Hypothalamus (tissue), 51 donors: ENCODE results near the gene SLC44A4.
"Not testable (repeated sequence)": the region's sequence is repeated elsewhere in the genome, so short reads cannot be mapped to it uniquely, and the experiment has no call there.

Source experiments
- DNase-seq, 51 donors: peaks; one replicate each; lab custom pipeline; 2025; lab: John Stamatoyannopoulos, UW

Gene SLC44A4

DNA sequence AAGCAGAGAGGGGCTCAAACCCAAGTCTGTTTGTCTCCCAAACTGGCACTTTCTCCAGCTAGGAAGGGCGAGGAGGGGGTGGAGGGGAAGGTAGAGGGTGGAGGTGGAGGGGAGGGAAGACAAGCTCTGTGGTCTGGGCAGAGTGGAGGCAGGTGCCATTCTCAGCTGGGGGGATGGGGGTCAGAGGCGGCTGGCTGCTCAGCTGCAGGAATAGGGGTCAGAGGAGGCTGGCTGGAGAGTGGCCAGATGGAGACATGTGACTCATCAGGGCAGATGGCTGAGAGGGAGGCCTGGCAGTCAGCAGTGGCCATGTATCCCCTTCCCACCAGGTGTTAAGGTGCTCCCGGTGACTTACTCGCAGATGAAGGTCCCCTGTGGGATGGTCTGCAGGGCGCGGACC lies 3.5 kb upstream of the SLC44A4 start:
- DNase-seq, result peak in 1 of 51 donors; percentile 19

DNA sequence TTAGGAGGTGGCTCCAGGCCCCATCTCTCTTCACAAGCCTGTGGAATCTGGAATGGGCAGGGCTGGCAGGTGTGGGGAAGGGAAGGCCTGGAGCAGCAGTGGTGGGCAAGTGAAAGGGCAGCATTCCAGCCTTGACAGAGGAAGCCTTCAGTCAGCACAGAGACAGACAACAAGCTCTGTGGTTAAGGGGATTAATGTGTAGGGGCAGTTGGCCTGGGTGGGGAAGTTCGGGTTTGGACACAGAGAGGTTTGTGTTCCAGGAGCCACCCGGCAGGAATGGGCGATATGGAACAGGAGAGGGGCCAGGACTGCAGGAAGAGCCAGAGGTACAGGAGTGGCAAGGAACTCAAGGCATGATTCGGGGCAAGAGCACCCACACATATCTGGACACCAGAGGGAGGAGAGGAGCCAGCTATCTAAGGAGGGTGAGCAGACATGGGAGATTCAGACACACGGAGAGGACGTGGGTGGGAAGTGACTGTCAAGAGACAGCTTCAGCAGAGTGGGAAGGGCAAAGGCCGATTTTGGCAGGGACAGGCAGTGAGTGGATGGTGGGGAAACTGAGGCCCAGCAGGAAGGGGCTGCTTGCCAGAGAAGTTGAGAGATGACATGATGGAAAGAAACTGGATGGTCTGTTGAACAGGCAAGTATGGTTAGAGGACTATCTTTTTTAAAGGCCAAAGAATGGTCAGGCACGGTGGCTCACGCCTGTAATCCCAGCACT lies 2.5 kb upstream of the SLC44A4 start:
- DNase-seq, result peak in 1 of 51 donors; percentile 7

DNA sequence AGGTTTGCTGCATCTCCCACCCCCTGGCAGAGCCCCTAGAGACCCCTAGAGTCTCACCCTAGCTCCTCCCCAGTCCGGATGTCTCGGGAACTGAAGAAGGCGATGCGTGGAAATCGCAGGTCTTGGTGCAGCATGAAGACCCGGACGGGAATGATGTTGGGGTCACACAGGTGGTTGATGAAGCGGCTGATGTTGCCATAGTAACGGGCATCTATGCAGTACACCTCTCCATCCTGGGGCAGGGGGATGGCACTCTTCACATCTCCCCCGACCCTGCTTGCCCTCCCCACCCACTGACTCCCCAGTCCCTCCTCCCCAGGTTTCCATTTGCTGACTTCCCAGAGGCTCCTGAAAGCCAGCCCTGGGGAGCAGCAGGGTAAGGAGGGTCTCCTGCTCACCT lies 1.8 kb upstream of the SLC44A4 start:
- DNase-seq, result no peak

DNA sequence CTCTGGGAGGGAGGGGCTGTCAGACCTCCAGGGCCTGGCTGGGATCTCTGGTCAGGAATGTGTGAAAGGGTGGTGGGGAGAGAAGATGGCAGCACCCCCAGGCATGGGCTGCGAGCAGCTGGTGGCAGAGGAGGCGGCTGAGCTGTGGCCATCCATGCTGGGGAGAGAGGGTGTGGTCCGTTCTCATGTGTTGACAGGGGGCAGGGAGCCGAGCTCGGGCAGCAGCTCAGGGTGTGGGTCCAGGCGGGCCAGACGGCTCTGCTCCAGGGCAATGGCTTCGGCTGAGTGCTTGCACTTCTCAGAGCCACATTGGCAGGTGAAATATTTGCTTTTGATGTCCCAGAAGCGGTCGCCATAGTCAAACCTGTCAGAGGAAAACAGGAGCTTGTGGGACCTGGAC lies 1.1 kb upstream of the SLC44A4 start:
- DNase-seq, result no peak

DNA sequence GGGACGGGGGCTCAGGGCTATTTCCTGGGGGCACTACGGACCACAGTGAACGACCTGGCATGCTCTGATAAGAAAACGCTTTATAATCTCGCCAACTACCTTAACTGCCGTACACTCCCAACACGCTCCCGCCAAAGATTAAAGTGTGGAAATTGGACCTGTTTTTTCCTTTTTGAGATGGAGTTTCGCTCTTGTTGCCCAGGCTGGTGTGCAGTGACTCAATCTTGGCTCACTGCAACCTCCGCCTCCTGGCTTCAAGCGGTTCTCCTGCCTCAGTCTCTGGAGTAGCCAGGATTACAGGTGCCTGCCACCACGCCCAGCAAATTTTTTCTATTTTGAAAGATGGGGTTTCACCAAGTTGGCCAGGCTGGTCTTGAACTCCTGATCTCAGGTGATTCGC lies 346 bp upstream of the SLC44A4 start:
- DNase-seq, result no peak

DNA sequence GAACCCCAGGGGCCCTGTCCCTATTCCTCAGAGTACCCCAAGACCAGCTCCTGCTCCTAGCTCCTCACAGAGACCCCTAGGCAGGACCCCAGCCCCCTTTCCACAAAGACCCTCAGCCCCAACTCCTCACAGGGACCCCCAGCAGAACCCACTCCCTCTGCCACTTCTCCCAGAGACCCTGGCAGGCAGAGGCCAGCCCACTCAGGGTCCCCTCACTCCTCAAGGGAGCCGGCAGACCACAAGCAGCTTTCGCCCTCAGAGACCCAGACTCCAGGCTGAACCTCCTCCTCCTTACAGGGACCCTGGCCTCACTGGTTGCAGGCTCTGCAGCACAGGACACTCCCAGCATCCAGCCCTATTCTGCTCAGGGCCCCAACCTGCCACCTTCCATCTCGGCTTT lies 575 bp downstream of the SLC44A4 start:
- no peak for DNase-seq

DNA sequence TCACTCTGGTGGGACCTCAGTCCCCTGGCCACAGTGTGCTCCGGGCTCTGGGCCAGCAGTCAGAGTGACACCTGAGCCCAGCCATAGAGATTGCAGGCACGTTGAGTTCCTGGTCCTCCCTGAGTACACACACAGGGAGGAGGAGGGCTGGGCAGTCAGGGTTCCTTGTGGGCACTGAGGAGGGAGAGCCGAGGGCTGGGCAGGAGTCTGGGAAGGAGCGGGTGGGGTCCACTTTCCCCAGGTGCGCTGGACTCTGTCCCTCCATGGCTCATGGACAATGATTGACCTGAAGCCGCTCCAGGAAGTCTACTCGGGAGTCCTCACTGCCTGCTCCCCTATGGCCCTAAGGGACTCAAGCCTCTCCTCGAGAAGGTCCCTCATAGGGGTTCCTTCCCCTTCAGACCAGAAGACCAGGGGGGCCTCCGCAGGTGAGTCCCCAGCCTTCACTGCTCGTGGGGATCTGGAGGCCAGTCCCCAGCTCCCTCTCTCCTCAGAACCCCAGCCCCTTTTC lies 1.1 kb downstream of the SLC44A4 start:
- no peak for DNase-seq

DNA sequence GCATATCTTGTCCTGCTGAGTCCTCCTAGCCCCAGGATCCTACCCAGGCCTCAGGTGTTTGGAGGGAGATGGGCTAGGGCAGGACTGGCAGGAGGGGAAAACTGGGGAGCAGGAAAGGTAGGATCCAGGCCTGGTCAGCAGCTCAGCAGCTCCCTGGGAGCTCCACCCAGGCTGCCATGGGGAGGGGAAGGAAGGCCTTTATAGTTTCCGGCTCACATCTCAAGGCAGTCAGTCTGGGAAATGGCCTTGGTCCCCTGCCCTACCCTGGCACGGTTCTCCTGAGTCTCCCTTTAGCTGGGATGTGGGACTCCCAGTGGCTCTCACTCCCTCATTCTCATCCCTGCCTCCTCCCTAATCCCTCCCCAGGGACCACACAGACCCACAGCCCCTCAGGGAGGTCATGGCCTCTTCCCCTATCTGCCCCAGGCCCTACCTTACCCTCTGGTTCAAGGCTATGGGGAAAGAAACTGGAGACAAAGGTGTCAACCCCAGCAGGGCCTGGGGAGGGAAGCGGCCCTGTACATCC lies 1.6 kb downstream of the SLC44A4 start:
- DNase-seq, result no peak

DNA sequence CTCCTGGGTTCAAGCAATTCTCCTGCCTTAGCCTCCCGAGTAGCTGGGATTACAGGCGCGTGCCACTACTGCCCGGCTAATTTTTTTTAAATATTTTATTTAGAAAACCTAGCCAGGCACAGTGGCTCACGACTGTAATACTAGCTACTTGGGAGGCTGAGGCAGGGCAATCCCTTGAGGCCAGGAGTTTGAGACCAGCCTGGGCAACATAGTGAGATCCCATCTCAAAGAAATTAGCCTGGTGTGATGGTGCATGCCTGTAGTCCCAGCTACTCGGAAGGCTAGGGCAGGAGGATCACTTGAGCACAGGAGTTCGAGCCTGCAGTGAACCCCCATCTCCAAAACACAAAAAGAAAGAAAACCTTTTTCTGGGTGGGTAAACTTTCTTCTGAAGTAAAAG lies 2.4 kb downstream of the SLC44A4 start:
- no peak for DNase-seq

DNA sequence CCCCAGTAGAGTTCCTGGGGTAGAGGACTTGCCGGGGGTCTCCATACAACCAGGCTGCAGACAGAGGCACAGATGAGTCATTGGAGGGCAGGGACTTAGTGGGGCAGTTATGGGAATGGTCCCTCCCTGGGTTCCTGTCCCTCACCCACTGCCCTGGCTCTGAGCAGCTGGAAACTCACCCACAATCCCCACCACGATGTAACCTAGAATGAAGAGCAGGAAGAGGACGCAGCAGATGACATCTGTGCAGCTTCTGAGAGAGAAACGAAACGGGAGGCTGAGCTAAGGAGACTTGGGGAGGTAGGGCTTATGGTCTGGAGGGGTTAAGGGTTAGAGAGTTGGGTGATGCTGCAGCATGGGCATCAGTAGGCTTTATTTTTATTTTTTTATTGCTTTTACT lies 2.9 kb downstream of the SLC44A4 start:
- no peak for DNase-seq

DNA sequence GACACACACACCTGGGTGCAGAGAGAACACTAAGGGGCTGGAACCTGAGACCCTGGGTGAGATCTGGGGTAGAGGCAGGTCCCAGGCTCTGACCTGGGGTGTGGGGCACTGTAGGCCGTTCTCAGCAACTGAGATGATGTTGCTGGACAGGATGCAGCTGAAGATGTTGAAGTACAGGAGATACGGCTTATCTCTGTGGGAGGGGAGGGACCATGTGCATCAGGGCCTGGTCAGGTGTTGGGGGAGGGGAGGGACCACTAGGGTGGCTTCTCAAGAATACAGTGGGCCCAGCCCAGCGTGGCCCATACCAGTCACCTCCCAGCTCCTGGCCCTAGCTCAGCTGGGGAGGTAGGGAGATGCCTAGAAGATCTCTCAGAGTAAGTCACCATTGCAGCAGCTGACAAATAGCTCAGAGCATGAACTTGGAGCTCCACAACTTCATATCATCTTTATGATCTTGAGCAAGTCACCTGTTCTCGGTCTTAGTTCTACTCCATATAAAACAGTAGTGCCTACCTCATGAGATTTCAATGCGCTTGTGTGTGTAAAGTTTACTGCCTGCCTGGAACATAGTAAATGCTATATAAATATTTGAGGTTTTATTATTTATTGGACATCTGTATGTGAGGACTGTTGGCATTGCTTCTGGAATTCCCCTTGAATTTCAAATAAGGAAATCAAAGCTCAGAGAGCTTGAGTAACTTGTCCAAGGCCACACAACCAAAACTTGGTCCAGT lies 3.8 kb downstream of the SLC44A4 start:
- DNase-seq, result no peak

DNA sequence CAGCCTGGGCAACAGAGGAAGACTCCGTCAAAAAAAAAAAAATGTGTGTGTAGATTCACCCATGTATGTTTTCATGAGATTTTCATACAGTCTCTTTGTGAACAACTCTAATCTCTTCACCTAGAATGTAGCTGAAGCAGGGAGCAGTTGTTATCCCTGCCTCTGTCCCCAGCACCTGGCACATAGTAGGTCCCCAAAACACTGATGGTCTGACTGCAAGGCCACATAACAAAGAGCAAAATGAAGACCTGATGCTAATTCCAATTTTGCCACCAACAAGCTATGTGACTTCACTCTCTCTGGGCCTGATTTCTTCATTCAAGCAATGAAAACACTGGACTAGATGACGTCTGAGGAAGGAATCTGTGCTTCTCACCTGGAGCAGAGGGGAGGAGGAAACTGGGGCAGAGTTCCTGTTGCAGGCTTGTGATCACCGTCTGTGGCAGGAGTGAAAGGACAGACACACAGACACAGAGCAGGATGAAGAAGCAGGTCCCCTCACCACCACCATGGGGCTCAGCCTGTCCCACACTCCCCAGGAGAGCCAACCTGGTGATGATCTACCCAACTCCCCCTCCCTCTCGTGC lies 4.6 kb downstream of the SLC44A4 start:
- DNase-seq, result no peak

DNA sequence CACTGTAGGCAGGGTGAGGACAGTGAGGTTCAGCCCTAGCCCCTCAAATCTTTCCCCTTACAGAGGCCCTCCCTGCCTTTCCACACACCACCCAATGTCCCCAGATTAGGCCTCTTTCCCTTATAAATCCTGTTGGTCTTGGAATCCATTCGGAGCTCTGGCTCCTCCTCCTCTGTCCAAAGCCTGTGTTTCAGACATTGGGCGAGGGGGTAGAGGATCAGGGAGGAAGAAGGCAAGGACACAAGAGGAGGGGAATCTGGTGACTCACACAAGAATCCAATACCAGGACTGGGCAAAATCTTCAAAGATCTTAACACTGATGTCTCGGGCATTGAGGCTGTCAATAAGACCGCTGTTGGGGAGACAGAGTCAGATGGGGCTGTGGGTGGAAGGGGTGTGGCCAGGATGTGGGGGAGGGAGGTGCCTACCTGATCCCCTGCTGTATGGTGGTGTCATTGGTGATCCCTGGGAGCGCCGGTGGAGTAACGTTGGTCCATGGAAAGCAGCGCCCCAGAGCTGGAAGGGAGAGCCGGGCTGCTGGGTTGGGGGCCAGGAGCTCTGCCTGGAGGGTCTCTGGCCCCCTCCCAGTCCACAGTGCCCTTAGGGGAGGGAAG lies 7.6 kb downstream of the SLC44A4 start:
- no peak for DNase-seq

DNA sequence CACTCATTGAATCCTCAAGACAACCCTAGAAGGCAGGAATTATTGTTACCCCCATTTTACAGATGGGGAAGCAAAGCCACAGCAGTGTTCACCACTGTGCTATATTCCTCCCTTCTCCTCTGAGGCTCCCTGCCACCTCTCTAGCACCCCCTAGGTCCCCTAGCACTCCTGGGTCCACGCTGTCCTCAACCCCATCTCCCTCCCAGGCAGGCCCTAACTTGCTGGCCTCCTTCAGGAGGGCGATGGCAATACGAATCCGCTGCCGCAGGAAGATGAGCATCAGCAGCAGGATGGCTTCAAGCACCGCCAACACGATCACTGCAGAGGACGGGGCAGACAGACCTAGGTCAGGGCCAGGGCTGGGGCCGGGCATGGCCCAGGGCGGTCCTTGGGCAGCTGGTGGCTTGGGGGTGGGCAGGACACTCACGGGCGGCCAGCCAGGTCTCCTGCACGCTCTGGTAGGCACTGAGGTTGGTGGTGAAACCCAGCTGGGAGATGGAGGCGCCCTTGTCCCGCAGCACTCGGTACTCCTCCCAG lies 8.3 kb downstream of the SLC44A4 start:
- no peak for DNase-seq

DNA sequence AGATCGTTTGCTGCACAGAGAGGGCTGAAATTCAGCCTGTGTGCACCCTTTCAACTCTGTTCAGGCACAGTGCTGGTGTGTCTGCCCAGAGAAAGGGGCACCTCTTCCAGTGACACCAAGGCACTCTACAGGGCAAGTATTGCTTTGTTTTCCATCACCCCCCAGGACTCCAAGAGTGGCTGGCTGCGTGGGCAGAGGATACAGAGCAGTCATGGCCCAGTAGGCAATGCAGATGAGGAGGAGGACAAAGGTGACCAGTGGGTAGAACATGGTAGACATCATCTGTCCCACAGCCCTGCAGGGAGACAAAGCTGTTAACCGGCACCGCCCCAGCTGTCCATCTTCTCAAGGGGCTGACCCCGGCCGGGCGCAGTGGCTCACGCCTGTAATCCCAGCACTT lies 9.5 kb downstream of the SLC44A4 start:
- no peak for DNase-seq

DNA sequence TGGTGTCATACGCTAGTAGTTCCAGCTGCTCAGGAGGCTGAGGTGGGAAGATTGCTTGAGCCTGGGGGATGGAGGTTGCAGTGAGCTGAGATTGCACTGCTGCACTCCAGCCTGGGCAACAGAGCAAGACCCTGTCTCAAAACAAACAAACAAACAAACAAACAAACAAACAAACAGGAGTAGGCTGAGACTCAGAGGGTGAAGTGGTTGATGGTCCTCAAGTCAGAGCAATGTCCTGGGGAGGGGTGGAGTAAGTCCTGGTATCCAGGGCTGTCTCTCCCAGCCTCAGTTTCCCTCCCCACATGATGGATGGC lies 10.2 kb downstream of the SLC44A4 start:
- not testable (repeated sequence) for DNase-seq

DNA sequence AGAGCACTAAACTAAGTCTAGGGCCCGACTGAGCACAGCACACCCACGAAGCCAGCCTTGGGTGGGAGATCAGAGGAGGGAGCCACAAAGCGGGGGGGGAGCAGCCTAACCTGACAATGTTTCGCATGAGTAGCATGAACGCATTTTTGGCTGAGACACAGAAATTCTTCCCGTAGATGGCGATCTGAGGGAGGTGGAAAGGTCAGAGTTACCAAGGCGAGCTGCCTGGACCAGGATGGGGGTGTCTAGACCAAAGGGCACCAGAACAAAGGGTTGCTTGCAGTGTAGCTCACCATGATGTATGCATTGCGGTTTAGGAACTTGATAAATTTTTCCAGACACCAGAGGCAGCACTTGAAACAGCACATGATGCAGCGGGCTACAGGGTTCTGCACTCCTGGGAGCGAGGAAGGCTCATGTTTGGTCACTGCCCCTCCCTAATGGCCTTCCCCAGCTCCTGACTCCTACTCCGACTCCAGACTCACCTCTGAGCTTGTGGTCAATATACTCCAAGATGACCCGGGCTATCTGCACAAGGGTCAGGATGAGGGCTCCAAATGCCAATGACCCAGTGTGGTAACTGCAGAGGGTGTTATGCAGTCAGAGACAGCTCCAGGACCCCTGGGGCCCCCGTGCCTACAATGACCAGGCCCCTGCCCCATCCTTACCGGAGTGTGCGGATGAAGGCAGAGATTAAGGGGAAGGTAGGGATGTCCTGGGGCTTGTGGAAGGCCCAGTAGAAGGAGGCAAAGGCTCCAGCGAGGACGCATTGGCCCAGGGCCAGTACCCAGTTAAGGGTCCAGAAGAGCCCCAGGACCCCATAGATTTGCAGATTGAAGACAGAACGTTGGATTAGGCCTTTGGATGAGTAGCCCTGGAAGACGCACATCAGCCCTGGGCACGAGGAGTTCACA lies 13.3 kb downstream of the SLC44A4 start:
- no peak for DNase-seq

DNA sequence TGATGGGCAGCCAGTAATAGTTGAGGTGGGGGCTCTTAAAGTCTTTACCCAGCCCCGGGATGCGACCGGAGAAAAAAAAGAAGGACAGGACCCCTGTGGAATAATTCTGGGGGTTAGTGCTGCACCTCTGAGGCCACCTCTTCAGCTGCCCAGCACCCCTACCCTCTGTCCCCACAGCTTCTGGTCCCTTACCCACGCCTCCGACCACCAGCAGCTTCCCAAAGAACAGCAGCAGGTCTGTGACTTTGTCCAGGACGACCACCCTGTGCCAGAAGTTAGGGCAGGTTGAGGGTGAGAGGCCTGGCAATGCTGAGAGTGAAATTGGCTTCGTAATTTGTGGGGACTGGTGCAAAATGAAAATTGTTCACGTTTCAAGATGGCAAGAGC lies 14.0 kb downstream of the SLC44A4 start:
- no peak for DNase-seq

DNA sequence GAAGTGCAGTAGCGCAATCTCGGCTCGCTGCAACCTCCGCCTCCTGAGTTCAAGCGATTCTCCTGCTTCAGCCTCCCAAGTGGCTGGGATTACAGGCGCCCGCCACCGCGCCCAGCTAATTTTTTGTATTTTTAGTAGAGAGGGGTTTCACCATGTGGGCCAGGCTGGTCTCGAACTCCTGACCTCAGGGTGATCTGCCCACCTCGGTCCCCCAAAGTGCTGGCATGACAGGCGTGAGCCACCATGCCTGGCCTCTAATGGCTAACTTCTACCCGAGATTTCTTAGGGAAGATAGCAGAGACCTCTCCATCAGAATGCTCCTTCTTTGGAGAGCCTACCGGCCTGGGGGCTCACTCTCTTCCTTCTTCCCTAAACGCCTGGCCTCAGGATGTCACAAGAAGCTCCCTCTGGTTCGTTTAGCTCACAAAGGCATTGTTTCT lies 14.7 kb downstream of the SLC44A4 start:
- DNase-seq, result not testable (repeated sequence)
